ENCODE data around the gene MTFR1L.

GRCh38 chr1:25848531-25848930, 28.8 kb downstream of the MTFR1L start:
- TF ChIP-seq, protein P1, sequence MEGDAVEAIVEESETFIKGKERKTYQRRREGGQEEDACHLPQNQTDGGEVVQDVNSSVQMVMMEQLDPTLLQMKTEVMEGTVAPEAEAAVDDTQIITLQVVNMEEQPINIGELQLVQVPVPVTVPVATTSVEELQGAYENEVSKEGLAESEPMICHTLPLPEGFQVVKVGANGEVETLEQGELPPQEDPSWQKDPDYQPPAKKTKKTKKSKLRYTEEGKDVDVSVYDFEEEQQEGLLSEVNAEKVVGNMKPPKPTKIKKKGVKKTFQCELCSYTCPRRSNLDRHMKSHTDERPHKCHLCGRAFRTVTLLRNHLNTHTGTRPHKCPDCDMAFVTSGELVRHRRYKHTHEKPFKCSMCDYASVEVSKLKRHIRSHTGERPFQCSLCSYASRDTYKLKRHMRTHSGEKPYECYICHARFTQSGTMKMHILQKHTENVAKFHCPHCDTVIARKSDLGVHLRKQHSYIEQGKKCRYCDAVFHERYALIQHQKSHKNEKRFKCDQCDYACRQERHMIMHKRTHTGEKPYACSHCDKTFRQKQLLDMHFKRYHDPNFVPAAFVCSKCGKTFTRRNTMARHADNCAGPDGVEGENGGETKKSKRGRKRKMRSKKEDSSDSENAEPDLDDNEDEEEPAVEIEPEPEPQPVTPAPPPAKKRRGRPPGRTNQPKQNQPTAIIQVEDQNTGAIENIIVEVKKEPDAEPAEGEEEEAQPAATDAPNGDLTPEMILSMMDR (IDR thresholded peaks at IDR 0.05) = no peak
- no peak for TF ChIP-seq POLR2A (IDR thresholded peaks at IDR 0.05)
